C4-2B (cell line): ENCODE results near the gene RPL11.

Experiments used
- CTCF ChIP-seq: fragments of 450-650 bp; conservative IDR thresholded peaks from 2 replicates; pipeline ENCODE4 v1.5.1; 2017; ENCODE audit warnings: mild to moderate bottlenecking
- ZFX ChIP-seq: fragments of 450-650 bp; IDR thresholded peaks from 2 replicates; pipeline ENCODE4 v1.6.1; 2017

GRCh38 chr1:23679815-23680214, 11.8 kb upstream of the RPL11 start:
- TF ChIP-seq CTCF (no peak), ZFX (no peak)
